Transverse colon (tissue), 3 donors: ENCODE measurements around the gene MMEL1.

Experiments
- EP300 ChIP-seq: sonication (generic); formaldehyde crosslinking; IDR thresholded peaks from one replicate; pipeline ENCODE4 v1.6.1; 2017; ENCODE audit warnings: antibody characterized with exemption, low read depth
- POLR2A ChIP-seq: fragments of 450-650 bp; IDR thresholded peaks from one replicate; pipeline ENCODE4 v1.6.1; 2016; ENCODE audit warnings: antibody characterized with exemption, mild to moderate bottlenecking, moderate library complexity
- TF ChIP-seq, protein P1 (sequence below), 5 experiments: fragments of 200-600 bp in 3 of 5; fragments of 450-650 bp in 2 of 5; sonication (generic) in 3 of 5; IDR thresholded peaks; 1 replicate in 2 of 5; 2 replicates in 3 of 5; pipeline ENCODE4 v1.5.1; 2016 to 2017; ENCODE audit warnings: antibody characterized with exemption in 5 of 5, inconsistent platforms in 3 of 5, mild to moderate bottlenecking in 2 of 5, moderate library complexity in 1 of 5

GRCh38 chr1:2601721-2602303 lies 31.0 kb downstream of the MMEL1 start:
- TF ChIP-seq POLR2A = no peak
- TF ChIP-seq, protein P1, sequence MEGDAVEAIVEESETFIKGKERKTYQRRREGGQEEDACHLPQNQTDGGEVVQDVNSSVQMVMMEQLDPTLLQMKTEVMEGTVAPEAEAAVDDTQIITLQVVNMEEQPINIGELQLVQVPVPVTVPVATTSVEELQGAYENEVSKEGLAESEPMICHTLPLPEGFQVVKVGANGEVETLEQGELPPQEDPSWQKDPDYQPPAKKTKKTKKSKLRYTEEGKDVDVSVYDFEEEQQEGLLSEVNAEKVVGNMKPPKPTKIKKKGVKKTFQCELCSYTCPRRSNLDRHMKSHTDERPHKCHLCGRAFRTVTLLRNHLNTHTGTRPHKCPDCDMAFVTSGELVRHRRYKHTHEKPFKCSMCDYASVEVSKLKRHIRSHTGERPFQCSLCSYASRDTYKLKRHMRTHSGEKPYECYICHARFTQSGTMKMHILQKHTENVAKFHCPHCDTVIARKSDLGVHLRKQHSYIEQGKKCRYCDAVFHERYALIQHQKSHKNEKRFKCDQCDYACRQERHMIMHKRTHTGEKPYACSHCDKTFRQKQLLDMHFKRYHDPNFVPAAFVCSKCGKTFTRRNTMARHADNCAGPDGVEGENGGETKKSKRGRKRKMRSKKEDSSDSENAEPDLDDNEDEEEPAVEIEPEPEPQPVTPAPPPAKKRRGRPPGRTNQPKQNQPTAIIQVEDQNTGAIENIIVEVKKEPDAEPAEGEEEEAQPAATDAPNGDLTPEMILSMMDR (IDR thresholded peaks at IDR 0.05) = no peak
- TF ChIP-seq EP300 = no peak
